NB4 (cell line): ENCODE measurements around the gene PPL.

ENCODE experiments used
- DNase-seq: peaks from one replicate; pipeline ENCODE4 v3.0.0; 2010; ENCODE audit warnings: low read depth
- H3K4me3 ChIP-seq: one replicate; pipeline ENCODE4 v1.5.1; 2011; ENCODE audit warnings: mild to moderate bottlenecking, low read depth, low read length, moderate library complexity
- CTCF ChIP-seq: IDR thresholded peaks from one replicate; pipeline ENCODE4 v1.5.1; 2012; ENCODE audit warnings: low read depth, low read length
- MAX ChIP-seq: IDR thresholded peaks from 2 replicates; pipeline ENCODE4 v1.6.1; 2011; ENCODE audit warnings: low read depth, low read length
- MYC ChIP-seq: IDR thresholded peaks from 2 replicates; pipeline ENCODE4 v1.6.1; 2011; ENCODE audit warnings: low read depth, low read length
- POLR2A ChIP-seq: IDR thresholded peaks from 2 replicates; pipeline ENCODE4 v1.6.1; 2011; ENCODE audit warnings: mild to moderate bottlenecking; ENCODE audit not compliant: insufficient read length; ENCODE audit errors: extremely low read depth

PPL gene

GRCh38 chr16:4855371-4855770, 81.6 kb downstream of the PPL start:
- no peak for DNase-seq
- TF ChIP-seq POLR2A = no peak
- no peak for TF ChIP-seq CTCF
- TF ChIP-seq MAX = no peak
- TF ChIP-seq MYC = no peak

GRCh38 chr16:4852221-4852872, 84.6 kb downstream of the PPL start:
- no peak overlapping the region for H3K4me3 ChIP-seq
- no peak for TF ChIP-seq MAX
- TF ChIP-seq CTCF = no peak
- TF ChIP-seq MYC = no peak
- no peak for TF ChIP-seq POLR2A
- peak; percentile 22 for DNase-seq

More at GRCh38 chr16:4855371-4855770, 81.6 kb downstream of the PPL start:
- H3K4me3 ChIP-seq = no peak overlapping the region

- H3K4me3 ChIP-seq = peak overlapping the region; percentile 77
- TF ChIP-seq MAX = no peak
- no peak for TF ChIP-seq CTCF
- TF ChIP-seq POLR2A = no peak
- TF ChIP-seq MYC = no peak
- no peak for DNase-seq
Measured at GRCh38 chr16:4850211-4850610, 86.7 kb downstream of the PPL start.

GRCh38 chr16:4847774-4848587, 89.0 kb downstream of the PPL start:
- peak; percentile 81 for DNase-seq
- H3K4me3 ChIP-seq = peak overlapping the region; percentile 77
- TF ChIP-seq CTCF (no peak), POLR2A (no peak)

GRCh38 chr16:4846901-4847773, 89.8 kb downstream of the PPL start, which contains the start of the genes GLYR1 and UBN1:
GLYR1 (minus strand) TSS chr16:4847288; CDS start chr16:4847265, 23 bp downstream.
UBN1 (plus strand) TSS chr16:4847481; CDS start chr16:4852918, 5,437 bp downstream.
- H3K4me3 ChIP-seq = peak within 1 kb of the TSS; percentile 77
- peak; percentile 80 for TF ChIP-seq POLR2A
- peak; percentile 99 for TF ChIP-seq MAX
- peak; percentile 22; the same call in 1 of the 2 replicates for TF ChIP-seq MYC
- no peak for TF ChIP-seq CTCF

More at GRCh38 chr16:4846901-4847773, 89.8 kb downstream of the PPL start, which contains the start of the genes GLYR1 and UBN1:
- DNase-seq = peak; percentile 98
